ENCODE data around the gene MAP2K5. TPM values are rescaled to one million over a fixed set of nuclear protein-coding genes. Genes with fewer than 3 reads are reported as not detected.

The MAP2K5 gene
- total RNA-seq, 1 experiment from 2014 or later = 22.2 TPM

- no TSS peak for BruUV-seq (replicated peaks)
- intact Hi-C loops (cut with micrococcal nuclease; ENCODE audit: unreplicated experiment) = no loop called here
- peak overlapping the region; percentile 92 for H3K27ac Mint-ChIP-seq (ENCODE audit: unreplicated experiment)
- no peaks in the 10 kb centered on the region for H3K27me3 Mint-ChIP-seq (ENCODE audit: unreplicated experiment)
- CTCF ChIA-PET = interaction anchor here (0.6 to 0.7 kb wide), 2 partner anchors 121 to 184 kb away, joined by 4 to 8 read pairs; no protein-coding TSS in a partner anchor
- peak overlapping the region; percentile 24 for H3K4me3 Mint-ChIP-seq (ENCODE audit: low read depth, unreplicated experiment)
- no peak for TF ChIP-seq CTCF (IDR thresholded peaks at IDR 0.05; ENCODE audit: unreplicated experiment)
- no peaks in the 10 kb centered on the region for H3K9me3 Mint-ChIP-seq (ENCODE audit: low read depth, unreplicated experiment)
- H3K36me3 Mint-ChIP-seq (ENCODE audit: insufficient read depth, unreplicated experiment) = peaks cover 15% of the 10 kb centered on the region
- no peak for DNase-seq
- H3K4me1 Mint-ChIP-seq (ENCODE audit: low read depth, unreplicated experiment) = peaks cover 25% of the 10 kb centered on the region
Observed at GRCh38 chr15:67746022-67746421, 203.5 kb downstream of the MAP2K5 start.

GRCh38 chr15:67746450-67746849 lies 203.9 kb downstream of the MAP2K5 start:
- intact Hi-C loops (cut with micrococcal nuclease; ENCODE audit: unreplicated experiment) = no loop called here
- Mint-ChIP-seq H3K9me3 (ENCODE audit: low read depth, unreplicated experiment) (no peaks in the 10 kb centered on the region), H3K27me3 (ENCODE audit: unreplicated experiment) (no peaks in the 10 kb centered on the region), H3K27ac (ENCODE audit: unreplicated experiment) (peak overlapping the region; percentile 92), H3K4me1 (ENCODE audit: low read depth, unreplicated experiment) (peaks cover 25% of the 10 kb centered on the region), H3K4me3 (ENCODE audit: low read depth, unreplicated experiment) (peak overlapping the region; percentile 24), H3K36me3 (ENCODE audit: insufficient read depth, unreplicated experiment) (peaks cover 15% of the 10 kb centered on the region)
- BruUV-seq (replicated peaks) = no TSS peak
- peak; percentile 29 for DNase-seq
- CTCF ChIA-PET = interaction anchor here (0.7 kb wide), 1 partner anchor 185 kb away, joined by 8 read pairs; no protein-coding TSS in a partner anchor
- TF ChIP-seq CTCF (IDR thresholded peaks at IDR 0.05; ENCODE audit: unreplicated experiment) = no peak

- H3K36me3 Mint-ChIP-seq (ENCODE audit: insufficient read depth, unreplicated experiment) = peaks cover 15% of the 10 kb centered on the region
- no peak overlapping the region for H3K27ac Mint-ChIP-seq (ENCODE audit: unreplicated experiment)
- CTCF ChIA-PET = no interaction called here
- no TSS peak for BruUV-seq (replicated peaks)
- H3K4me3 Mint-ChIP-seq (ENCODE audit: low read depth, unreplicated experiment) = no peak overlapping the region
- intact Hi-C loops (cut with micrococcal nuclease; ENCODE audit: unreplicated experiment) = no loop called here
- H3K4me1 Mint-ChIP-seq (ENCODE audit: low read depth, unreplicated experiment) = peaks cover 25% of the 10 kb centered on the region
- no peaks in the 10 kb centered on the region for H3K27me3 Mint-ChIP-seq (ENCODE audit: unreplicated experiment)
- DNase-seq = no peak
- H3K9me3 Mint-ChIP-seq (ENCODE audit: low read depth, unreplicated experiment) = no peaks in the 10 kb centered on the region
- TF ChIP-seq CTCF (IDR thresholded peaks at IDR 0.05; ENCODE audit: unreplicated experiment) = no peak
Observed at GRCh38 chr15:67747921-67748320, 205.4 kb downstream of the MAP2K5 start.

- no peaks in the 10 kb centered on the region for H3K9me3 Mint-ChIP-seq (ENCODE audit: low read depth, unreplicated experiment)
- BruUV-seq (replicated peaks) = no TSS peak
- H3K4me3 Mint-ChIP-seq (ENCODE audit: low read depth, unreplicated experiment) = no peak overlapping the region
- peaks cover 14% of the 10 kb centered on the region for H3K36me3 Mint-ChIP-seq (ENCODE audit: insufficient read depth, unreplicated experiment)
- H3K4me1 Mint-ChIP-seq (ENCODE audit: low read depth, unreplicated experiment) = peaks cover 16% of the 10 kb centered on the region
- no peak for TF ChIP-seq CTCF (IDR thresholded peaks at IDR 0.05; ENCODE audit: unreplicated experiment)
- H3K27me3 Mint-ChIP-seq (ENCODE audit: unreplicated experiment) = no peaks in the 10 kb centered on the region
- intact Hi-C loops (cut with micrococcal nuclease; ENCODE audit: unreplicated experiment) = no loop called here
- CTCF ChIA-PET = interaction anchor here (0.6 kb wide), 1 partner anchor 30 kb away, joined by 3 read pairs; no protein-coding TSS in a partner anchor
- no peak overlapping the region for H3K27ac Mint-ChIP-seq (ENCODE audit: unreplicated experiment)
- DNase-seq = no peak
Observed at GRCh38 chr15:67750371-67750770, 207.9 kb downstream of the MAP2K5 start.

Measured in Calu3 (cell line).